Measurements from ENCODE around the gene BMP6. TPM values are rescaled to one million over a fixed set of nuclear protein-coding genes. Genes with fewer than 3 reads are reported as not detected.

Gene BMP6
- total RNA-seq, 1 donor from 2014 or later, result 2.9 TPM

GRCh38 chr6:7706269-7706668 is 19.6 kb upstream of the BMP6 start:
- no peak for DNase-seq (ENCODE audit: low spot score)
- intact Hi-C loops (cut with DNase I), result no loop called here

GRCh38 chr6:7707787-7708186 is 18.1 kb upstream of the BMP6 start:
- DNase-seq (ENCODE audit: low spot score), result no peak
- intact Hi-C loops (cut with DNase I), result no loop called here

GRCh38 chr6:7719364-7719850 is 6.5 kb upstream of the BMP6 start:
- DNase-seq (ENCODE audit: low spot score), result no peak
- intact Hi-C loops (cut with DNase I), result no loop called here

- intact Hi-C loops (cut with DNase I), result loop anchor here (5.0 kb wide), 1 partner anchor 282 kb away; no protein-coding TSS in a partner anchor
Observed at GRCh38 chr6:7720346-7720745, 5.6 kb upstream of the BMP6 start.

GRCh38 chr6:7721649-7722048 is 4.2 kb upstream of the BMP6 start:
- intact Hi-C loops (cut with DNase I), result loop anchor here (2.0 to 5.0 kb wide), 2 partner anchors 281 to 337 kb away; no protein-coding TSS in a partner anchor
- no peak for DNase-seq (ENCODE audit: low spot score)

More at GRCh38 chr6:7720346-7720745, 5.6 kb upstream of the BMP6 start:
- no peak for DNase-seq (ENCODE audit: low spot score)

GRCh38 chr6:7723041-7723447 is 2.9 kb upstream of the BMP6 start:
- peak; percentile 88 for DNase-seq (ENCODE audit: low spot score)
- intact Hi-C loops (cut with DNase I), result loop anchor here (2.0 to 5.0 kb wide), 2 partner anchors 279 to 336 kb away; no protein-coding TSS in a partner anchor

GRCh38 chr6:7723554-7723953 is 2.3 kb upstream of the BMP6 start:
- intact Hi-C loops (cut with DNase I), result loop anchor here (2.0 to 5.0 kb wide), 2 partner anchors 279 to 335 kb away; no protein-coding TSS in a partner anchor
- no peak for DNase-seq (ENCODE audit: low spot score)

- intact Hi-C loops (cut with DNase I), result no loop called here
- DNase-seq (ENCODE audit: low spot score), result no peak
Observed at GRCh38 chr6:7725412-7725811, 487 bp upstream of the BMP6 start.

- intact Hi-C loops (cut with DNase I), result no loop called here
- DNase-seq (ENCODE audit: low spot score), result no peak
Observed at GRCh38 chr6:7726416-7727085, 652 bp downstream of the BMP6 start.

- DNase-seq (ENCODE audit: low spot score), result no peak
- intact Hi-C loops (cut with DNase I), result no loop called here
Observed at GRCh38 chr6:7727086-7727945, 1.4 kb downstream of the BMP6 start.

GRCh38 chr6:7727946-7728854 is 2.3 kb downstream of the BMP6 start:
- intact Hi-C loops (cut with DNase I), result no loop called here
- peak; percentile 82 for DNase-seq (ENCODE audit: low spot score)

GRCh38 chr6:7728855-7729590 is 3.1 kb downstream of the BMP6 start:
- DNase-seq (ENCODE audit: low spot score), result no peak
- intact Hi-C loops (cut with DNase I), result no loop called here

- intact Hi-C loops (cut with DNase I), result no loop called here
- DNase-seq (ENCODE audit: low spot score), result no peak
Observed at GRCh38 chr6:7730001-7730783, 4.3 kb downstream of the BMP6 start.

- intact Hi-C loops (cut with DNase I), result no loop called here
- DNase-seq (ENCODE audit: low spot score), result no peak
Observed at GRCh38 chr6:7730784-7731227, 4.9 kb downstream of the BMP6 start.

GRCh38 chr6:7731294-7731693 is 5.4 kb downstream of the BMP6 start:
- intact Hi-C loops (cut with DNase I), result no loop called here

GRCh38 chr6:7732228-7732627 is 6.3 kb downstream of the BMP6 start:
- intact Hi-C loops (cut with DNase I), result no loop called here
- no peak for DNase-seq (ENCODE audit: low spot score)

More at GRCh38 chr6:7731294-7731693, 5.4 kb downstream of the BMP6 start:
- no peak for DNase-seq (ENCODE audit: low spot score)

- intact Hi-C loops (cut with DNase I), result no loop called here
- no peak for DNase-seq (ENCODE audit: low spot score)
Observed at GRCh38 chr6:7734707-7735383, 8.9 kb downstream of the BMP6 start.
